GM18498 (cell line): ENCODE data around the gene CEBPZ.

Experiments
- ATAC-seq: cut with Tn5 transposase; IDR thresholded peaks from one replicate; pipeline ENCODE4 v1.9.1; 2021; ENCODE audit warnings: mild to moderate bottlenecking, moderate library complexity; ENCODE audit not compliant: unreplicated experiment

Gene CEBPZ

GRCh38 chr2:37180640-37181039 is 50.8 kb downstream of the CEBPZ start:
- no peak for ATAC-seq

- ATAC-seq = no peak
Observed at GRCh38 chr2:37180006-37180639, 51.3 kb downstream of the CEBPZ start.

- ATAC-seq = no peak
Observed at GRCh38 chr2:37173741-37174140, 57.7 kb downstream of the CEBPZ start.

- ATAC-seq = no peak
Observed at GRCh38 chr2:37171624-37171950, 59.8 kb downstream of the CEBPZ start.

- peak; percentile 50 for ATAC-seq
Observed at GRCh38 chr2:37168217-37168981, 63.0 kb downstream of the CEBPZ start.

- ATAC-seq = no peak
Observed at GRCh38 chr2:37167636-37168180, 63.7 kb downstream of the CEBPZ start.

- ATAC-seq = no peak
Observed at GRCh38 chr2:37164757-37165156, 66.6 kb downstream of the CEBPZ start.

- ATAC-seq = peak; percentile 91
Observed at GRCh38 chr2:37156857-37157714, 74.3 kb downstream of the CEBPZ start, which contains the start of gene EIF2AK2. EIF2AK2 (minus strand) TSS chr2:37156980; CDS start chr2:37147806, 9,174 bp downstream.

- ATAC-seq = peak; percentile 40
Observed at GRCh38 chr2:37156071-37156856, 75.1 kb downstream of the CEBPZ start.

- no peak for ATAC-seq
Observed at GRCh38 chr2:37154785-37155184, 76.6 kb downstream of the CEBPZ start.

- ATAC-seq = no peak
Observed at GRCh38 chr2:37153224-37153623, 78.2 kb downstream of the CEBPZ start.
